ENCODE data around the gene STMN1. TPM values are rescaled to one million over a fixed set of nuclear protein-coding genes. Genes with fewer than 3 reads are reported as not detected.

Gene STMN1
- 105 and 121 TPM in 2 replicates for total RNA-seq

DNA sequence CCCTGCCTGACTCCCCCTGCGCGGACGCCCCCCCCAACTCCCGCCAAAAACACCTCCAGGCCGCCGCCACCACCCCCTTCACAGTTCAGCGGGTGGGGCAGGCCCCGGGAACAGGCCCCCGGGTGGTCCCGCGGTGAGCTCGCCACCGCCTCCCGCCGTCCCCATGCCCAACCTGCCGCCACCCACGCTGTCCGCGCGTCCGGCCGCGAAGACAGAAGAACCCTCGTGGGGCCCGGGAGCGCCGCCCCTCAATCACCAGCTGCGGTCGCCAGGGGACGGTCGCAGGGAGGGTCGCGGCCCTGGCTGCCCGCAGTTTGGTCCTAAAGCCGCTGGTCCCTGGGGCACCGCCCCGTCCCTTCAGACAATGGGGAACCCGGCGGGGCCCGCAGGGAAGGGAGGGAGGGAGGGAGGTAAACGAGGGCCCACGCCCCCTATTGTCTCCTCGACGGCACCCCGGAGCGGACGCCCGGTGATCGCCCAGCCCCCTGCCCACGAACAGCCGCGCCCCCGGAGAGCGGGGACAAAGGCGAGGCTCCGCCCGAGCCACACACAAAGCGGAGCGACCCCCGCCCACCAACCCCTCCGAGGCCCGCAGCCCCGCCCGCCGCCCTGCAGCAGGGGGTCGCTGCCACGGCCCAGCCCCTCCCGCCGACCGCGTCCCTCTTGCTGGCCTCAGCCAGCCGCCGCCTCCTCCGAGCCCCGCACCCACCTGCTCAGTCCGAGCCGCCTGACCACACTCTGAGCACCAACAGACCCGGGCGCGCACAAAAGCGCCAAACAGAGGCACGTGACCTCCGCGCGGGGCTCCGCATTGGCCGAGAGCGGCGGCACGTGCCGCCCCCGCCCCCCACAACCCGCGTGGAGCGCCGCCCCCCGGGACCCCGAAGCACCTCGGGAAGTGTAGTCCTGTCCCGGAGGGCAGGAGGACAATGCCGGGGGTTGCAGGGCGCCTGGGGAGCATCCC is at the start of gene STMN1:
Gene STMN1 (minus strand): TSS at position 740 of the 964 bp plus-strand sequence. CDS start 1,743 bp downstream, outside the sequence.

DNA sequence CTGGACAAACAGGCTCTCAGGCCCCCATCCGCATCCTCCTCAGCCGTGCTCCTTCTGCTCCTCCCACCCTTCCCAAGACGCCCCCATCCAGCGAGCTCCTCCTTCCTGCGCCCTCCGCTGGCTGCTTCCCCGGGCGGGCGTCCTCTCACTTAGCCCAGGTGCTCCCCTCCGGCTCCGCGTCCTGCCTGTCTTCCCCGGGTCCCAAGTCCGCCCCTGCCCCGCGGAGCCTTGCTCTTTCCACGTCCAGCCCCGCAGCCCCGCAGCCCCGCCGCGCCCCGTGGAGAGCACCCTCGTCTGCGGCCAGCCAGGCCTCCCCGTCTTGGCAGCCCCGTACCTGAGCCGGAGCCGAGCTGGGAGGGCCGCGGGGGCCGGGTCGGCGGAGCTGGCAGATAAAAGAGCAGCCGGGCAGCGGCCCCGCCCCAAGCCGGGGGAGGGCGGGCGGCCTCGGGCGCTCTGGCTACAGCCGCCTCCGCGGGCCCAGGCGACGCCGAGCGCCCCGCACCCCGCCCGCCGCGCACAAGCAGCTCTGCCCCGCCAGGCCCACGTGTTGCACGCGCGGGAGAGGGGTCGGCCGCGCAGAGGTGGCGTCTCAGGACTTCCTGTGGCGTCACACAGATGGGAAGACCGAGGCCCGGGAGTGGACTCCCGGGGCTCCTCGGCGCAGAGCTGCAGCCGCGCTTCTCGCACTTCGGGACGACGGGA is 30.9 kb downstream of the STMN1 start, which contains the start of gene PAQR7:
Gene PAQR7 (minus strand): TSS at position 555 of the 702 bp plus-strand sequence. CDS start 11,869 bp downstream, outside the sequence.

DNA sequence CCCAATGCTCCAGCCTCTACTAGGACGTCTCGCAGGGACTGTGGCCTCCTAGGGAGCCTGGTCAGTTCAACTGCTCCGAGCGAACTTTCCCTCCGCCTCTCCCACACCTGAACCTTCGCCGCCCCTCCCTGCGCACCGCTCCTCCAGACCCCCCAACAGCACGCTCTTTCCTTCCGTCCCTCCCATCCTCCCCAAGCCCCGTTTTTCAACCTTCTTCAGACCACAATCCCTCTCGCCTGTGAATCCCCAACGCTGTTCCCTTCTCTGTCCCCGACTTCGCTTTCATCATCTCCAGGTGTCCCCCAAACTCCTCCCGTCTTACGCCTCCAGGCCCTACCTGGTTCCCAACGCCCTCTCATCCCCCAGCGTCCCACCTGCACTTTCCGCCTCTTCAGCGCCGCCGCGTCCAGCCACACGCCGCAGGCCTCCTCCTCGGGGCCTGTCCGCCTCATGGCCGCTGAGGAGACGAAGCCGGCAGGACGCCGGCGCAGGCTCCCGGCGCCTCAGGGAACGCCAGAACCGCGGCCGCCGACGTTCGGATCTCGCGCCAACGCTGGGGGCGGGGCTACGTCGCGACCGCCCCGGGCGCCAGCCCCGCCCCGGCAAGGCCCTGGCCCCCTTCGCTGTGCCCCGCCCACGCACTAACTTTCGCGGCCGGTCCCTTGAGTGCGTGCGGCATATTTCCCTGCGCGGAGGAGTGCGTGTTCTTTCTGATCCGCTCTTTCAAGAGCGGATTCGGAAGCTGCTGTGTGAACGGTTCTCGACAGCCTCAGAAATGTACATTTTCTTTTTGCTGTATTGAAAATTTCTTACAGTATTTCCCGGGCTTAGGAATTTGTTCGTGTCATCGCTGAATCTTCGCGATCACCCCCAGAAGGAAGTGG is 47.1 kb downstream of the STMN1 start, which contains the start of gene AUNIP:
Gene AUNIP (minus strand): TSS at position 552 of the 884 bp plus-strand sequence. CDS start 100 bp downstream, at position 452.

Other genes with a start within 250 kb of the STMN1 start
- gene SELENON, start 106.2 kb downstream of the STMN1 start, total RNA-seq: 45.4 and 53.0 TPM in 2 replicates
- 46.8 and 53.6 TPM in 2 replicates for gene MTFR1L, start 86.5 kb downstream of the STMN1 start, total RNA-seq
- 1.6 and 2.3 TPM in 2 replicates for gene AUNIP, start 47.0 kb downstream of the STMN1 start, total RNA-seq
- gene PAQR7, start 30.7 kb downstream of the STMN1 start, total RNA-seq: 20.6 and 25.9 TPM in 2 replicates
- 11.9 and 15.3 TPM in 2 replicates for gene PAFAH2, start 91.6 kb upstream of the STMN1 start, total RNA-seq
- gene EXTL1, start 115.4 kb upstream of the STMN1 start, total RNA-seq: 4.3 and 26.5 TPM in 2 replicates
- not detected in 2 replicates for gene SLC30A2, start 139.7 kb upstream of the STMN1 start, total RNA-seq
- not detected in 2 replicates for gene TRIM63, start 161.2 kb upstream of the STMN1 start, total RNA-seq
- 2.6 and 3.2 TPM in 2 replicates for gene PDIK1L, start 205.4 kb upstream of the STMN1 start, total RNA-seq

Measured in myometrial cell (primary cell).